Upper lobe of left lung (tissue), 4 donors: Measurements from ENCODE around the gene CD8B2.

Source experiments
- EP300 ChIP-seq, 4 donors: sonication (generic); formaldehyde crosslinking; IDR thresholded peaks; one replicate each; pipeline ENCODE4 v1.5.1; 2017; ENCODE audit warnings: antibody characterized with exemption in 4 of 4, control low read depth in 2 of 4
- POLR2A ChIP-seq, 4 donors: fragments of 450-650 bp; IDR thresholded peaks; one replicate each; pipeline ENCODE4 v1.5.1; 2016 to 2017; ENCODE audit warnings: antibody characterized with exemption in 4 of 4, mild to moderate bottlenecking in 2 of 4
- TF ChIP-seq, protein P1 (sequence below), 6 experiments: fragments of 450-650 bp in 4 of 6; fragments of 200-600 bp in 2 of 6; sonication (generic) in 2 of 6; IDR thresholded peaks; one replicate each; pipeline ENCODE4 v1.5.1; 2016 to 2019; ENCODE audit warnings: antibody characterized with exemption in 6 of 6

DNA sequence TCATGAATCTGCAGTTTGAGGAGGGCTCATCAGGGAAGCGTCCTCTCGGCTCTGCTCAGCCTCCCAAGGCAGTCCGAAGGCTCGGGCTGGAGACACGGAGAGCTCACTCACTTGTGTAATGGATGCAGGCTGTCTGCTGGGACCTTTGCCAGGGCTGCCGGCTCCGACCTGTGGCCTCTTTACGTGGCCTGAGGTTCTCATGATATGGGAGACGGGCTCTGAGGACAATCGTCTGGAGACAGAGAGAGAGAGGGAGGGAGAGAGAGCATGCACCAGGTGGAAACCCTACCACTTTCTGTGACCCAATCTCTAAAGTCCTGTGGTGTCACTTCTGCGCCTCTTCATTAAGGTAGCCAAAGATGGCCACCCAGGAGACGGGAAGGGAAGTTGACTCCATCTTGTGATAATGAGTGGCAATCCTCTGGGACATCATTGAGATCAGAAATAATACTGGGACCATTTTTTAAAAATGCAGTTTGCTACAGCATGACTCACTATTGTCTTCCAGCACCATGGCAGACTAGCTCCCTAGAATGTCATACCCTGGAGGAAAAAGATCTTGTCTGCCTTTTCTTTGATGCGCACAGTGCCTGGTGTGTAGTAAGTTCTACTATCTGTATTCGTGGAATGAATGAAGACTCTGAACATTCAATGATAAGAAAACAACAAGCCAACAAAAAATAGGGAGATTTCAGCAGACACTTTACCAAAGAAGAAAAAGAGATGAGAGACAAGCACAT, 60.2 kb downstream of the CD8B2 start:
- TF ChIP-seq, protein P1, sequence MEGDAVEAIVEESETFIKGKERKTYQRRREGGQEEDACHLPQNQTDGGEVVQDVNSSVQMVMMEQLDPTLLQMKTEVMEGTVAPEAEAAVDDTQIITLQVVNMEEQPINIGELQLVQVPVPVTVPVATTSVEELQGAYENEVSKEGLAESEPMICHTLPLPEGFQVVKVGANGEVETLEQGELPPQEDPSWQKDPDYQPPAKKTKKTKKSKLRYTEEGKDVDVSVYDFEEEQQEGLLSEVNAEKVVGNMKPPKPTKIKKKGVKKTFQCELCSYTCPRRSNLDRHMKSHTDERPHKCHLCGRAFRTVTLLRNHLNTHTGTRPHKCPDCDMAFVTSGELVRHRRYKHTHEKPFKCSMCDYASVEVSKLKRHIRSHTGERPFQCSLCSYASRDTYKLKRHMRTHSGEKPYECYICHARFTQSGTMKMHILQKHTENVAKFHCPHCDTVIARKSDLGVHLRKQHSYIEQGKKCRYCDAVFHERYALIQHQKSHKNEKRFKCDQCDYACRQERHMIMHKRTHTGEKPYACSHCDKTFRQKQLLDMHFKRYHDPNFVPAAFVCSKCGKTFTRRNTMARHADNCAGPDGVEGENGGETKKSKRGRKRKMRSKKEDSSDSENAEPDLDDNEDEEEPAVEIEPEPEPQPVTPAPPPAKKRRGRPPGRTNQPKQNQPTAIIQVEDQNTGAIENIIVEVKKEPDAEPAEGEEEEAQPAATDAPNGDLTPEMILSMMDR (IDR thresholded peaks at IDR 0.05) = no peak
- TF ChIP-seq POLR2A (IDR thresholded peaks at IDR 0.05) = no peak
- no peak for TF ChIP-seq EP300 (IDR thresholded peaks at IDR 0.05)
